Nephron progenitor cell (in vitro differentiated cells): Measurements from ENCODE around the gene LZIC.

Source experiments
- DNase-seq: peaks from one replicate; pipeline ENCODE4 v3.0.0; 2021
- H3K27ac Mint-ChIP-seq: 2 replicates; pipeline ENCODE4 v1.8.0; 2021; ENCODE audit warnings: mild to moderate bottlenecking, moderate library complexity, mixed read lengths
- H3K27me3 Mint-ChIP-seq: 2 replicates; pipeline ENCODE4 v1.8.0; 2021; ENCODE audit warnings: mild to moderate bottlenecking, low read depth, mixed read lengths; ENCODE audit not compliant: poor library complexity
- H3K36me3 Mint-ChIP-seq: 2 replicates; pipeline ENCODE4 v1.8.0; 2021; ENCODE audit warnings: low read depth, mixed read lengths
- H3K4me1 Mint-ChIP-seq: 2 replicates; pipeline ENCODE4 v1.8.0; 2021; ENCODE audit warnings: mixed read lengths
- H3K4me3 Mint-ChIP-seq: 2 replicates; pipeline ENCODE4 v1.8.0; 2021; ENCODE audit warnings: mild to moderate bottlenecking, moderate library complexity, mixed read lengths
- H3K9me3 Mint-ChIP-seq: 2 replicates; pipeline ENCODE4 v1.8.0; 2021; ENCODE audit warnings: mild to moderate bottlenecking, moderate library complexity, mixed read lengths
- CTCF ChIP-seq: fragments of 200-600 bp; sonication (generic); IDR thresholded peaks from 2 replicates; pipeline ENCODE4 v1.5.0; 2021; ENCODE audit warnings: antibody characterized with exemption

Gene LZIC

DNA sequence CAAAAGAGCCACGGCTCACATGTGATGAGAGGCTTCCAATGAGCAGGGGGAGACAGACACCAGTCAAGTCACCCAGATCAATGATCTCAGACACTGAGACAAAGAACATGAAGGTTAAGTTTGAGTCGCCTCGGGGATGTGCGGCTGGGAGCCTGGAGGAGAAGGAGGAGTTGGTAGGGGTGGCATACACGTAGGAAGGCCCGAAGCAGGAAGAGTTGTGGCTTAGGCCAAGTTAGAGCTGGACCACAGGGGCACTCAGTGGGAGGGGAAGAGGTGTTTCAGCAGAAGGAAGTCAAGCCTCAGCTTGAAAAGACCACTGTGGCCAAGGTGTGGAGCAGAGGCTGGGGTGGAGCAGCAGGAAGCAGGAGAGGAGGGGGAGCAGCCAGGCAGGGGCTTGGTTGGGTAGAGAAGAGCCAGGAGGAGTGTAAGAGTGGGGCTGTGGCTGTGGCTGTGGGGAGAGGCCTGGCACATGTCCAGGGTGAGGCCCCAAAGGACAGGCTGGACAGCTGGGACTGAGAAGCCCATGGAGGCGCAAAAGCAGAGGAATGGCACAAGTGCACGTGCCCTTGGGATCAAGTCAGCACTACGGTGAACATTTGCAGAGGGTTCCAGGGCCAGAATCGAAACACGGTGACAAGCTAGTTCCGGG is 60.8 kb downstream of the LZIC start:
- Mint-ChIP-seq H3K4me1 (peaks cover 12% of the 10 kb centered on the region), H3K4me3 (no peak overlapping the region), H3K36me3 (no peaks in the 10 kb centered on the region), H3K27me3 (no peaks in the 10 kb centered on the region), H3K27ac (peak overlapping the region; percentile 87), H3K9me3 (no peaks in the 10 kb centered on the region)
- no peak for DNase-seq
- TF ChIP-seq CTCF, result no peak

GRCh38 chr1:9881838-9882249 is 61.3 kb downstream of the LZIC start:
- Mint-ChIP-seq H3K4me1 (peaks cover 12% of the 10 kb centered on the region), H3K36me3 (no peaks in the 10 kb centered on the region), H3K27ac (peak overlapping the region; percentile 87), H3K27me3 (no peaks in the 10 kb centered on the region), H3K9me3 (no peaks in the 10 kb centered on the region), H3K4me3 (no peak overlapping the region)
- no peak for TF ChIP-seq CTCF
- no peak for DNase-seq
